ENCODE results near the gene SLC9A5. TPM values are rescaled to one million over a fixed set of nuclear protein-coding genes. Genes with fewer than 3 reads are reported as not detected.

Gene SLC9A5
- total and polyA plus RNA-seq, 2 experiments from 2014 or later, result 4.5 to 5.4 TPM

DNA sequence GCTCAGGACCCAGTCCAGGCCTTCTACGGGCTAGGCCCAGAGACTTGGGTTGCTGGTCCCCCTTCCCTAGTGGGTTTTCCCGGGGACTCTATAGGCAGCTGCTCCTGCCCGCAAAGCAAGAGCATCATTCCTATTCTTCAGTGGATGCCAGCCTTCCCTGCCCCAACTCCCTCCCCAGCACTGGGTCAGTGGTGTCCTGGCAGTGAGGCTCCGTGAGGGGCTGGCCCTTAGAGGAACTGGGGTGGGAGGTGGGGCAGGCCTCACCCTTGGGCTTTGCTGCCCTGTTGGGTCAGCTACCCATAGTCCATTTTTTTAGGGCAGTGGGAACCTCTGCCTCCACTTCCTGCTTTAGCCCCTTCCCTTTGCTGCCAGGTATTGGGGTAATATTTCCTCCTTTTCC is 22.7 kb downstream of the SLC9A5 start (continued):
- TF ChIP-seq, protein P1, sequence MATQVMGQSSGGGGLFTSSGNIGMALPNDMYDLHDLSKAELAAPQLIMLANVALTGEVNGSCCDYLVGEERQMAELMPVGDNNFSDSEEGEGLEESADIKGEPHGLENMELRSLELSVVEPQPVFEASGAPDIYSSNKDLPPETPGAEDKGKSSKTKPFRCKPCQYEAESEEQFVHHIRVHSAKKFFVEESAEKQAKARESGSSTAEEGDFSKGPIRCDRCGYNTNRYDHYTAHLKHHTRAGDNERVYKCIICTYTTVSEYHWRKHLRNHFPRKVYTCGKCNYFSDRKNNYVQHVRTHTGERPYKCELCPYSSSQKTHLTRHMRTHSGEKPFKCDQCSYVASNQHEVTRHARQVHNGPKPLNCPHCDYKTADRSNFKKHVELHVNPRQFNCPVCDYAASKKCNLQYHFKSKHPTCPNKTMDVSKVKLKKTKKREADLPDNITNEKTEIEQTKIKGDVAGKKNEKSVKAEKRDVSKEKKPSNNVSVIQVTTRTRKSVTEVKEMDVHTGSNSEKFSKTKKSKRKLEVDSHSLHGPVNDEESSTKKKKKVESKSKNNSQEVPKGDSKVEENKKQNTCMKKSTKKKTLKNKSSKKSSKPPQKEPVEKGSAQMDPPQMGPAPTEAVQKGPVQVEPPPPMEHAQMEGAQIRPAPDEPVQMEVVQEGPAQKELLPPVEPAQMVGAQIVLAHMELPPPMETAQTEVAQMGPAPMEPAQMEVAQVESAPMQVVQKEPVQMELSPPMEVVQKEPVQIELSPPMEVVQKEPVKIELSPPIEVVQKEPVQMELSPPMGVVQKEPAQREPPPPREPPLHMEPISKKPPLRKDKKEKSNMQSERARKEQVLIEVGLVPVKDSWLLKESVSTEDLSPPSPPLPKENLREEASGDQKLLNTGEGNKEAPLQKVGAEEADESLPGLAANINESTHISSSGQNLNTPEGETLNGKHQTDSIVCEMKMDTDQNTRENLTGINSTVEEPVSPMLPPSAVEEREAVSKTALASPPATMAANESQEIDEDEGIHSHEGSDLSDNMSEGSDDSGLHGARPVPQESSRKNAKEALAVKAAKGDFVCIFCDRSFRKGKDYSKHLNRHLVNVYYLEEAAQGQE (IDR thresholded peaks at IDR 0.05; ENCODE audit: unreplicated experiment), result no peak
- no peak for TF ChIP-seq NANOG (IDR thresholded peaks at IDR 0.05; ENCODE audit: borderline replicate concordance)

DNA sequence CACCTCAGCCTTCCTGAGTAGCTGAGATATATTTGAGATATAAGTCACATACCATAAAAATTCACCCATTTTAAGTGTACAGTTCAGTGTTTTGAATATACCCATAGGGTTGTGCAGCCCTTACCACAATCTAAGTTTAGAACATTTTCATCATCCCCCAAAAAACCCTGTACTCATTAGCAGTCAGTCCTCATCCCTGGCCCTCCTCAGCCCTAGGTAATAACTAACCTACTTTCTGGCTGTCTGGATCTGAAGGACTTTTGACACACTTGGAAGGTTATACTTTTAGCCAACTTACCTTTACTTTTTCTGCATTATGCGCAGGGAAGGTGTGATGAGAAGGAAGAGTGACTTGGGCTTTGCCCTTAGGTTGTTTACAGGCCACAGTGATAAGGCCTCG is 26.5 kb downstream of the SLC9A5 start:
- ATAC-seq, result no peak
- Mint-ChIP-seq H3K9me3 (no peaks in the 10 kb centered on the region), H3K27ac (no peak overlapping the region), H3K36me3 (ENCODE audit: low read depth) (no peaks in the 10 kb centered on the region; the same call in 2 of the 3 replicates), H3K4me1 (peaks cover 2% of the 10 kb centered on the region; the same call in 1 of the 3 replicates), H3K4me3 (no peak overlapping the region), H3K27me3 (ENCODE audit: insufficient read depth, low read depth, poor library complexity) (peaks cover 15% of the 10 kb centered on the region)
- Histone ChIP-seq H3K9me2 (ENCODE audit: insufficient read depth) (no peaks in the 10 kb centered on the region), H3K4me3 (no peak overlapping the region), H3K4me2 (no peak overlapping the region), H4K20me1 (replicated peaks; ENCODE audit: insufficient read depth) (no peaks in the 10 kb centered on the region), H3F3A (replicated peaks; ENCODE audit: low read depth) (no peaks in the 10 kb centered on the region), H3K4me1 (ENCODE audit: insufficient read depth) (peaks cover 5% of the 10 kb centered on the region; the same call in 1 of the 2 replicates), H3K27ac (ENCODE audit: low read depth) (no peak overlapping the region), H3K79me2 (replicated peaks; ENCODE audit: insufficient read depth) (no peaks in the 10 kb centered on the region), H3K36me3 (ENCODE audit: insufficient read depth) (no peaks in the 10 kb centered on the region), H3K27me3 (ENCODE audit: insufficient read depth) (peaks cover 13% of the 10 kb centered on the region), H2AFZ (no peak overlapping the region)
- DNase-seq (ENCODE audit: low spot score), result no peak
- no peak for TF ChIP-seq CREB1 (CRISPR knock-in tag; IDR thresholded peaks at IDR 0.05; ENCODE audit: low read depth)
- TF ChIP-seq ZNF331 (CRISPR knock-in tag; IDR thresholded peaks at IDR 0.05; ENCODE audit: low read depth), result no peak
- TF ChIP-seq EZH2phosphoT487 (IDR thresholded peaks at IDR 0.05; ENCODE audit: unreplicated experiment), result no peak
- TF ChIP-seq NANOG (IDR thresholded peaks at IDR 0.05; ENCODE audit: borderline replicate concordance), result no peak
- TF ChIP-seq STAT1 (IDR thresholded peaks at IDR 0.05; ENCODE audit: unreplicated experiment), result no peak
- TF ChIP-seq POLR2AphosphoS5 (IDR thresholded peaks at IDR 0.05; ENCODE audit: low read depth), result no peak
- no peak for TF ChIP-seq JUNB (IDR thresholded peaks at IDR 0.05; ENCODE audit: unreplicated experiment)
- TF ChIP-seq, protein P2, sequence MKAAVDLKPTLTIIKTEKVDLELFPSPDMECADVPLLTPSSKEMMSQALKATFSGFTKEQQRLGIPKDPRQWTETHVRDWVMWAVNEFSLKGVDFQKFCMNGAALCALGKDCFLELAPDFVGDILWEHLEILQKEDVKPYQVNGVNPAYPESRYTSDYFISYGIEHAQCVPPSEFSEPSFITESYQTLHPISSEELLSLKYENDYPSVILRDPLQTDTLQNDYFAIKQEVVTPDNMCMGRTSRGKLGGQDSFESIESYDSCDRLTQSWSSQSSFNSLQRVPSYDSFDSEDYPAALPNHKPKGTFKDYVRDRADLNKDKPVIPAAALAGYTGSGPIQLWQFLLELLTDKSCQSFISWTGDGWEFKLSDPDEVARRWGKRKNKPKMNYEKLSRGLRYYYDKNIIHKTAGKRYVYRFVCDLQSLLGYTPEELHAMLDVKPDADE (IDR thresholded peaks at IDR 0.05), result no peak
- TF ChIP-seq EZH2 (IDR thresholded peaks at IDR 0.05; ENCODE audit: low read depth, unreplicated experiment), result no peak
- TF ChIP-seq, protein P3, sequence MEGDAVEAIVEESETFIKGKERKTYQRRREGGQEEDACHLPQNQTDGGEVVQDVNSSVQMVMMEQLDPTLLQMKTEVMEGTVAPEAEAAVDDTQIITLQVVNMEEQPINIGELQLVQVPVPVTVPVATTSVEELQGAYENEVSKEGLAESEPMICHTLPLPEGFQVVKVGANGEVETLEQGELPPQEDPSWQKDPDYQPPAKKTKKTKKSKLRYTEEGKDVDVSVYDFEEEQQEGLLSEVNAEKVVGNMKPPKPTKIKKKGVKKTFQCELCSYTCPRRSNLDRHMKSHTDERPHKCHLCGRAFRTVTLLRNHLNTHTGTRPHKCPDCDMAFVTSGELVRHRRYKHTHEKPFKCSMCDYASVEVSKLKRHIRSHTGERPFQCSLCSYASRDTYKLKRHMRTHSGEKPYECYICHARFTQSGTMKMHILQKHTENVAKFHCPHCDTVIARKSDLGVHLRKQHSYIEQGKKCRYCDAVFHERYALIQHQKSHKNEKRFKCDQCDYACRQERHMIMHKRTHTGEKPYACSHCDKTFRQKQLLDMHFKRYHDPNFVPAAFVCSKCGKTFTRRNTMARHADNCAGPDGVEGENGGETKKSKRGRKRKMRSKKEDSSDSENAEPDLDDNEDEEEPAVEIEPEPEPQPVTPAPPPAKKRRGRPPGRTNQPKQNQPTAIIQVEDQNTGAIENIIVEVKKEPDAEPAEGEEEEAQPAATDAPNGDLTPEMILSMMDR (conservative IDR thresholded peaks at IDR 0.05; ENCODE audit: low read depth in 2 of 2), result no peak
- TF ChIP-seq ZNF114 (CRISPR knock-in tag; IDR thresholded peaks at IDR 0.05), result no peak
- TF ChIP-seq, protein P4, sequence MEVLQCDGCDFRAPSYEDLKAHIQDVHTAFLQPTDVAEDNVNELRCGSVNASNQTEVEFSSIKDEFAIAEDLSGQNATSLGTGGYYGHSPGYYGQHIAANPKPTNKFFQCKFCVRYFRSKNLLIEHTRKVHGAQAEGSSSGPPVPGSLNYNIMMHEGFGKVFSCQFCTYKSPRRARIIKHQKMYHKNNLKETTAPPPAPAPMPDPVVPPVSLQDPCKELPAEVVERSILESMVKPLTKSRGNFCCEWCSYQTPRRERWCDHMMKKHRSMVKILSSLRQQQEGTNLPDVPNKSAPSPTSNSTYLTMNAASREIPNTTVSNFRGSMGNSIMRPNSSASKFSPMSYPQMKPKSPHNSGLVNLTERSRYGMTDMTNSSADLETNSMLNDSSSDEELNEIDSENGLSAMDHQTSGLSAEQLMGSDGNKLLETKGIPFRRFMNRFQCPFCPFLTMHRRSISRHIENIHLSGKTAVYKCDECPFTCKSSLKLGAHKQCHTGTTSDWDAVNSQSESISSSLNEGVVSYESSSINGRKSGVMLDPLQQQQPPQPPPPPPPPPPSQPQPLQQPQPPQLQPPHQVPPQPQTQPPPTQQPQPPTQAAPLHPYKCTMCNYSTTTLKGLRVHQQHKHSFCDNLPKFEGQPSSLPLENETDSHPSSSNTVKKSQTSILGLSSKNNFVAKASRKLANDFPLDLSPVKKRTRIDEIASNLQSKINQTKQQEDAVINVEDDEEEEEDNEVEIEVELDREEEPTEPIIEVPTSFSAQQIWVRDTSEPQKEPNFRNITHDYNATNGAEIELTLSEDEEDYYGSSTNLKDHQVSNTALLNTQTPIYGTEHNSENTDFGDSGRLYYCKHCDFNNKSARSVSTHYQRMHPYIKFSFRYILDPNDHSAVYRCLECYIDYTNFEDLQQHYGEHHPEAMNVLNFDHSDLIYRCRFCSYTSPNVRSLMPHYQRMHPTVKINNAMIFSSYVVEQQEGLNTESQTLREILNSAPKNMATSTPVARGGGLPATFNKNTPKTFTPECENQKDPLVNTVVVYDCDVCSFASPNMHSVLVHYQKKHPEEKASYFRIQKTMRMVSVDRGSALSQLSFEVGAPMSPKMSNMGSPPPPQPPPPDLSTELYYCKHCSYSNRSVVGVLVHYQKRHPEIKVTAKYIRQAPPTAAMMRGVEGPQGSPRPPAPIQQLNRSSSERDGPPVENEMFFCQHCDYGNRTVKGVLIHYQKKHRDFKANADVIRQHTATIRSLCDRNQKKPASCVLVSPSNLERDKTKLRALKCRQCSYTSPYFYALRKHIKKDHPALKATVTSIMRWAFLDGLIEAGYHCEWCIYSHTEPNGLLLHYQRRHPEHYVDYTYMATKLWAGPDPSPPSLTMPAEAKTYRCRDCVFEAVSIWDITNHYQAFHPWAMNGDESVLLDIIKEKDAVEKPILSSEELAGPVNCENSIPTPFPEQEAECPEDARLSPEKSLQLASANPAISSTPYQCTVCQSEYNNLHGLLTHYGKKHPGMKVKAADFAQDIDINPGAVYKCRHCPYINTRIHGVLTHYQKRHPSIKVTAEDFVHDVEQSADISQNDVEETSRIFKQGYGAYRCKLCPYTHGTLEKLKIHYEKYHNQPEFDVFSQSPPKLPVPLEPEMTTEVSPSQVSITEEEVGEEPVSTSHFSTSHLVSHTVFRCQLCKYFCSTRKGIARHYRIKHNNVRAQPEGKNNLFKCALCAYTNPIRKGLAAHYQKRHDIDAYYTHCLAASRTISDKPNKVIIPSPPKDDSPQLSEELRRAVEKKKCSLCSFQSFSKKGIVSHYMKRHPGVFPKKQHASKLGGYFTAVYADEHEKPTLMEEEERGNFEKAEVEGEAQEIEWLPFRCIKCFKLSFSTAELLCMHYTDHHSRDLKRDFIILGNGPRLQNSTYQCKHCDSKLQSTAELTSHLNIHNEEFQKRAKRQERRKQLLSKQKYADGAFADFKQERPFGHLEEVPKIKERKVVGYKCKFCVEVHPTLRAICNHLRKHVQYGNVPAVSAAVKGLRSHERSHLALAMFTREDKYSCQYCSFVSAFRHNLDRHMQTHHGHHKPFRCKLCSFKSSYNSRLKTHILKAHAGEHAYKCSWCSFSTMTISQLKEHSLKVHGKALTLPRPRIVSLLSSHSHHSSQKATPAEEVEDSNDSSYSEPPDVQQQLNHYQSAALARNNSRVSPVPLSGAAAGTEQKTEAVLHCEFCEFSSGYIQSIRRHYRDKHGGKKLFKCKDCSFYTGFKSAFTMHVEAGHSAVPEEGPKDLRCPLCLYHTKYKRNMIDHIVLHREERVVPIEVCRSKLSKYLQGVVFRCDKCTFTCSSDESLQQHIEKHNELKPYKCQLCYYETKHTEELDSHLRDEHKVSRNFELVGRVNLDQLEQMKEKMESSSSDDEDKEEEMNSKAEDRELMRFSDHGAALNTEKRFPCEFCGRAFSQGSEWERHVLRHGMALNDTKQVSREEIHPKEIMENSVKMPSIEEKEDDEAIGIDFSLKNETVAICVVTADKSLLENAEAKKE (CRISPR knock-in tag; IDR thresholded peaks at IDR 0.05), result no peak
